ENCODE data around the gene RNF224.

RNF224 gene

DNA sequence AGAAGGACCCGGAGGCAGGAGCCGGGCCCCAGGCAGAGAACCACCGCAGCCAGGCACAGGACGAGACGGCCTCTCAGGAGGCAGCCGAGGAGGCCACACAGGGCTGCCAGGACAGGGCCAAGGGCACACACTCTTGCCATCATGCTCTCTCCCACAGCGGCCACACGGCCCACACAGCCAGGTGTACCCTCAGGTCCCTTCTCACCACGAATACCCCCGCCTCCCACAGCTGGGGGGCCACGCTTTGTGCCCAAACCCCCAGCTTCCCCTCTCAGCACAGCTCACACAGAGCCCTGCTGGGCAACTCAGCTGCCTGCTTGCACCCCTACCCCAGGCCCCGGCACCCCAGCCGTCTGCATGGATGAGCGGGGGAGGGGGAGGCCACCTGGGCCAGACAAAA, 33.5 kb upstream of the RNF224 start:
- no peak overlapping the region for H3K4me3 ChIP-seq (ENCODE audit: low read depth, low read length)
- TF ChIP-seq MAX (IDR thresholded peaks at IDR 0.05; ENCODE audit: low read depth, low read length) (no peak), POLR2A (IDR thresholded peaks at IDR 0.05; ENCODE audit: extremely low read depth, insufficient read length) (no peak), CTCF (IDR thresholded peaks at IDR 0.05; ENCODE audit: low read depth, low read length) (no peak), MYC (IDR thresholded peaks at IDR 0.05; ENCODE audit: low read depth, low read length) (no peak)
- no peak for DNase-seq (ENCODE audit: low read depth)

DNA sequence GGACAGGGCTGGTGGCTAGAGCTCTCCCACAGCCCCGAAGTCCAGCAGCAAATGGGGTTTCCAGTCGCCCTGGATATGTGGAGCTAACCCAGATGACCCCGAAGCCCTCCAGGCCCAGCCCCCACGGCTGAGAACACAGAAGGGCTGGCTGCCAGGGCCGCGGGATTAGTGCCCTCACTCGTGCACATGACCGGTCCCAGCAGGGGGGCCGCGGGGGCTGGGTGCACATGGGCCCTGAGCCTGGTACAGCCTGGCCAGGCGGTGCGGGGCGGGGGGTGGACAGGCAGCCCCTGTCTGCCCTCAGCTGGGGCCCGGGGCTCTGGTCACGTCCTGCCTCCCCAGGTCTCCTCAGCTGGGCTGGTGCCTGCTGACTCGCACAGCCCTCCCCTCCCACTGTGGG, 32.9 kb upstream of the RNF224 start:
- no peak overlapping the region for H3K4me3 ChIP-seq (ENCODE audit: low read depth, low read length)
- TF ChIP-seq CTCF (IDR thresholded peaks at IDR 0.05; ENCODE audit: low read depth, low read length), result no peak
- TF ChIP-seq MAX (IDR thresholded peaks at IDR 0.05; ENCODE audit: low read depth, low read length), result no peak
- no peak for TF ChIP-seq POLR2A (IDR thresholded peaks at IDR 0.05; ENCODE audit: extremely low read depth, insufficient read length)
- DNase-seq (ENCODE audit: low read depth), result no peak

DNA sequence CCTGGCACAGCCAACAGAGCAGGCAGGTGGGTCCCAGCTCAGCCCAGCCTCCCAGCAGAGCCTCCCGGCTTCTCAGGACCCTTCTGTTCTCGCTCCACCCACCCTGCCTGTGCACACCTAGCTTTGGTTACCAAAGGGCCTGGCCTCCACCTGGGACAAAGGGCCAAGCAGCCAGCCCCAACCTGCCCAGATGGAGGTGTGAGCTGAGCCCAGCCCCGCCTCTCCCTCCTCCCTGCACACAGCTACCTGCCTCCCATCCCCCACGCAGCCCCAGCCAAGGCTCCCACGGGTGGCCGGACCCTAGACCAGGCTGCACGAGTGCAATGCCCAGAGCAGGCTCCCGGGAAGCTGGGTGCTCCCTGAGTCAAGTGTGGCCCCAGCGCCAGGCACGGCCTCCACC, 32.4 kb upstream of the RNF224 start:
- no peak overlapping the region for H3K4me3 ChIP-seq (ENCODE audit: low read depth, low read length)
- TF ChIP-seq MYC (IDR thresholded peaks at IDR 0.05; ENCODE audit: low read depth, low read length) (no peak), POLR2A (IDR thresholded peaks at IDR 0.05; ENCODE audit: extremely low read depth, insufficient read length) (no peak), MAX (IDR thresholded peaks at IDR 0.05; ENCODE audit: low read depth, low read length) (no peak), CTCF (IDR thresholded peaks at IDR 0.05; ENCODE audit: low read depth, low read length) (no peak)
- no peak for DNase-seq (ENCODE audit: low read depth)

GRCh38 chr9:137195525-137196220, 31.6 kb upstream of the RNF224 start:
- H3K4me3 ChIP-seq (ENCODE audit: low read depth, low read length), result no peak overlapping the region
- no peak for DNase-seq (ENCODE audit: low read depth)
- TF ChIP-seq MAX (IDR thresholded peaks at IDR 0.05; ENCODE audit: low read depth, low read length) (no peak), POLR2A (IDR thresholded peaks at IDR 0.05; ENCODE audit: extremely low read depth, insufficient read length) (no peak), CTCF (IDR thresholded peaks at IDR 0.05; ENCODE audit: low read depth, low read length) (no peak), MYC (IDR thresholded peaks at IDR 0.05; ENCODE audit: low read depth, low read length) (no peak)

GRCh38 chr9:137198051-137198901, 29.0 kb upstream of the RNF224 start:
- TF ChIP-seq CTCF (IDR thresholded peaks at IDR 0.05; ENCODE audit: low read depth, low read length) (no peak), MYC (IDR thresholded peaks at IDR 0.05; ENCODE audit: low read depth, low read length) (no peak), MAX (IDR thresholded peaks at IDR 0.05; ENCODE audit: low read depth, low read length) (no peak), POLR2A (IDR thresholded peaks at IDR 0.05; ENCODE audit: extremely low read depth, insufficient read length) (no peak)
- no peak overlapping the region for H3K4me3 ChIP-seq (ENCODE audit: low read depth, low read length)
- no peak for DNase-seq (ENCODE audit: low read depth)

Data from NB4 (cell line).